ENCODE results near the gene LRIT3.
"Not testable (repeated sequence)": the region's sequence is repeated elsewhere in the genome, so short reads cannot be mapped to it uniquely, and the experiment has no call there.

The LRIT3 gene

DNA sequence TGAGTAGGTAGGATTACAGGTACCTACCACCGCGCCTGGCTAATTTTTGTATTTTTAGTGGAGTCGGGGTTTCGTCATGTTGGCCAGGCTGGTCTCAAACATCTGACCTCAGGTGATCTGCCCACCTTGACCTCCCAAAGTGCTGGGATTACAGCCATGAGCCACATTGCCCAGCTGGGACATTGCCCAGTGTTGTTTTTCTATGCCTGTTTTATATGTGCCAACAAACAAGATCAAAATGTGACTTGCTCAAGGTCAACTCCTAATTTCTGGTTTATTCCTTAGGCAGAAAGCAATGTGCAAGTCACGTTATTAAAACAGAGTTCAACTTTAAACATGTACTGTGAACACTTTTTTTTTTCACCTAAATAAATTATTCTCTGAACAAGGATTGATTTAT is 2.7 kb downstream of the LRIT3 start:
- DNase-seq (ENCODE audit: low read depth) = no peak

DNA sequence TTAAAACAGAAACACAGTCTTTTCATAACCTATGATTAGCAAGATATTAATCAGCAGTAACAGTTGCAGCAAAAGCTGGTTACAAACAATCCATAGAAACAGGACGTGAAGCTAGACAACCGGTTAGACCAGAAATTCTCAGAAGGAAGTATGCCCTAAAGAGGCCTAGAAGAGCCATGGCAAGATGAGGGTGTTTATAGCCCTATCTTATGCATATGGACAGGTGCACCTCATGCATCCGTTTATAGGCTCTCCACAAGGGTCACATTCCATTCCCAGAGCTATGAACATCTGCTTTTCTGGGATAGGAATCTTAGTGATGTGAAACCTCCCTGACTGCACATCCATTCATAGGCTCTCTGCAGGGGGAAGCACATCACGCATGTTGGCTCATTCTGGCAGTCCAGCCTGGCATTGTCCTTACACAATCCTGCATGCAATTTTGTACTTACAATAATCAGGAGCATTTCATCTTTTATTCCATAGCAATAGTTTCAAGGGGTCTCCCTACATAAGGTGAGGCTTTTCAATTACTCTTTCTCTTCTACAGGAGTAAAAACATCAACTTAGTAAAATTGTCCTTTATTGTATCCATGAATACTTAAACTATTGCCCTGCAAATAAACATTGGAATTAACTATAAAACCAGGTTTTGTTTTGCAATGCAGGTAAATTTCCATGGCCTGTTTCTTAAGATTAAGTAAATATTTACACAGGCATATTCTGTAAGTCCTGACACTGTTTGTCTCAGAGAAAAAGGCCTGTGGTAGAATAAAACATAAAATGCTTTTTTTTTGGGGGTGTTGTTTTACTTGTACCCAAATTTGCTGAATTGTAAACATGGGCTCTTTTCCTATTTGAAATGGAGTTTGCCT is 11.8 kb downstream of the LRIT3 start:
- DNase-seq (ENCODE audit: low read depth) = not testable (repeated sequence)

DNA sequence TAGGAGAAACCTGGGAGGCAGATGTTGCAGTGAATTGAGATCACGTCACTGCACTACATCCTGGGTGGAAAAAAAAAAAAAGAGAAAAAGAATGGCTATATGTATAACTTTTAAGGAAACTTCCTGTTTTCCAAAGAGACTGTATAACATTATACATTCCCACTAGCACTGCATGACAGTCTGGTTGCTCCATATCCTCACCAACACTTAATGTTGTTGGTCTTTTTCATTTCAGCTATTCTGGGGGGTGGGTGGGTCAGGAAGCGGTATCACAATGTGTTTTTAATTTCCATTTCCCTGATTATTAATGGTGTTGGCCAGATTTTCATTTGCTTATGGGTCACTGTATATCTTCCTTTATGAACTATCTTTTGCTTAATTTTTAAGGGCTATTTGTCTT is 13.4 kb downstream of the LRIT3 start:
- DNase-seq (ENCODE audit: low read depth) = no peak

DNA sequence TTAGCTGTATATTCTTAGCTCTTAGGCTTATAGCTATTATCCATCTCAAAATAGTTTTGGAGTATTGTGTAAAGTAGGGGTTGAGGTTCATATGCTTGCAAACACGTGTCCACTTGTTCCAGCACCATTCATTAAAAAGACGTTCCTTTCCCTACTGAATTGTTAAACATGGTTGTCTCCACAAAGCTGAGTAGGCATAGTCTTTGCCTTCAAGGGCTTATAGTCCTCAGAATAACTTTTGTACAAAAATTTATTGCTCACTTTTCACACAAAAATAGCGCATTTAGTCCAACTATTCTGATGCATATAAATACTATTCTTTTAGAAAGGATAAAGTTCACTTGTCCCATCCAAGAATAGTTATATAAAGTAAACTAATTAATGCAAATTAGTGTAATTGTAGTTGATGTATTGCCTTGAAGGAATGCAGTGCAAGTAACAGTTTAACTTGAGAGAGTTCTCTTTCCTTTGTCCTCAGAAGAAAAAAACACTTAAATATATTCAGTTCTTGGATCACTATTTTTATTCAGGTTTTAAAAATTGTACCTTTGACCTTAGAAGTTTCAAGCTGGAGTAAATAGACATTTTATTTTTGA is 14.1 kb downstream of the LRIT3 start:
- no peak for DNase-seq (ENCODE audit: low read depth)

GRCh38 chr4:109864134-109864533 is 16.2 kb downstream of the LRIT3 start:
- DNase-seq (ENCODE audit: low read depth) = no peak

- no peak for DNase-seq (ENCODE audit: low read depth)
Observed at GRCh38 chr4:109870061-109870460, 22.2 kb downstream of the LRIT3 start.

DNA sequence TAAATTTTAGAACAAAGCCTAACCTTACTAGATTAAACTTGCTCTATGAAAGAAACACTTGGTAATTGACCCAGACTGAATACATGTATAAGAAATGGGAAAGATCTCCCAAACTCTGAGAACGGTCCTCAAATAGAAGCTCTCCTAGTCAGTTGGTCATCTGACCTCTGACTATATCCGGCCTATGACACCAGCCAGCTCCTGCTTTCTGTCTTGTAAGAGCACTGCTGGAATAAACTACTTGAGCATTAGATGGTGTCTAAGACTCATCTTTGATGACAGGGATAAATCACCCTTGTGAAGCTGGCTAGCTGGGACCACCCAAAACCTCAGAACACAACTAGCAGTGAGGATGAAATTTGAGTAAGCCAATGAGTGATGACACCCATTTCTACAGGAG is 24.2 kb downstream of the LRIT3 start:
- DNase-seq (ENCODE audit: low read depth) = no peak

DNA sequence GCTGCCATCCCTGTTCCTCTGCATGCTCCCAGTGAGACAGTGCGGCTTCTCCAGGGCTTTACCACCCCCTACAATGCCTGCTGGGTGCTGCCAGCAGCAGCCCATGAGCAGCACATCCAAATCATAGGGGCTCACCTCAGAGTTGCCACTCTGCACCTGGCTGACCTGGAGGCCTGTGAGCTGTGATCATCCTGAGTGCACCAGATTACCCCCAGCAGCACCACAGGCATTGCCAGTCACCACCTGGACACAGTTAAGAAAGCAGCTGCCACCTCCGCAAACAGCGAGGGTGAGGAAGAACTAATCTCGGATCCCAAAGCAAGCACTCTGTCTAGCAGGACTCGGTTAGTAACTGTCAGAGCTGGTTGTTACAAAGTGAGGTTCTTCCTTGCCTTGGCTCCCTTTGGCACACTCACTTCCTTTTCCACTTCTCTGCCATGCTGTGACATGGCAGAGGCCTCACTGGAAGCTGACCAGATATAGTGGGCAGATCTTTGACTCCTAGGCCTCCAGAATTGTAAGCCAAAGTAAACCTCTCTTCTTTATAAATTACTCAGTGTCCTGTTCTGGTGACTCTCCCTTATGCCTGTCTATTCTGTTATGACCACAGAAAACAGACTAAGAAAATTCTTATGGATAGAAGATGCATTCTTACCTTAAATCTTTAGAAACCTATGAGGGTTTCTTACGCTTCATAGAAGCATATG is 25.2 kb downstream of the LRIT3 start:
- DNase-seq (ENCODE audit: low read depth) = no peak

GRCh38 chr4:109873791-109874514 is 26.0 kb downstream of the LRIT3 start:
- DNase-seq (ENCODE audit: low read depth) = no peak

DNA sequence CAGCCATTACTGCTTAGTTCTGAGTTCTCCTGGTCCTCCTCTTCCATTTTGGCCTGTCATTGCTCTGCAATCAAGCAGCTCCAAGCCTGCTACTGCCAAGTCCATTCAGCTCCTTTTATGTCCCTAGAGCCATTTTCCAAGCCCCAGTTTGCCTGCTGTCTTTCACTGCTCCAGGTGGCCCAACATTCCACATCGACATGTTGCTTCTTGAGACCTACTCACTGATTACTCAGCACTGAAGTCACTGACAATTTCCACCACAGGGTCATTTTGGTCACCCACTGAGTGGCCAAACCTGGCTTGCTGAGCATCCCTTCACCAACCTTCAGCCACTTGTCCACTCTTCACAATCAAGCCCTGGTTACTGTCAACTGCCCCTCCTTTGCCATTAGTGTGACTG is 27.2 kb downstream of the LRIT3 start:
- DNase-seq (ENCODE audit: low read depth) = no peak

- DNase-seq (ENCODE audit: low read depth) = not testable (repeated sequence)
Observed at GRCh38 chr4:109875553-109875952, 27.6 kb downstream of the LRIT3 start.

DNA sequence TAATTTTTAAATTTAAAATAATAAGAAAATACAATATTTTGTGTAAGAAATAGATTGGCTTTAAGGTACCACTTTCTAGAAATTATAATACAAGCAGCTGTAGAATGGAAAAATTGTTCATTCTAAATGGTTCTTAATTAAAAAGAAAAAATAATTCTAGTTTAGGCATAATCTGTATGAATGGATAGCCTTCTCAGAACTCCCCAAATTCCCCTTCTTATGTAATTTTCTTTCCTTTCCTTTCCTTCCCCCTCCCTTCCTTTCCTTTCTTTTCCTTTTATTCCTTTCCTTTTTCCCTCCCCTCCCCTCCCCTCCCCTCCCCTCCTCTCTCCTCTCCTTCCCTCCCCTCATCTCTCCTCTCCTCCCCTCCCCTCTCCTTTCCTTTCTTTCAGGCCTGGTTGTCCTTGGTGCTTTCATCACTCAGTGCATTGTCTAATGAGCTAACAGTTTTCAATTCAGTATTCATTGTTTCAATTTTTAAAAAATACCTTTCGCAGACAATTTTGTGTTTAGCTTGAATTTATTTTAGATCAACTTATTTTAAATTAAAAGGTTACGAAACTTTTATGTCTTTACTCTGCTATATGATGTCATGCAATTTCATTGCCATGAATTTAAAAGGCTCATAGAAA is 28.8 kb downstream of the LRIT3 start:
- no peak for DNase-seq (ENCODE audit: low read depth)

DNA sequence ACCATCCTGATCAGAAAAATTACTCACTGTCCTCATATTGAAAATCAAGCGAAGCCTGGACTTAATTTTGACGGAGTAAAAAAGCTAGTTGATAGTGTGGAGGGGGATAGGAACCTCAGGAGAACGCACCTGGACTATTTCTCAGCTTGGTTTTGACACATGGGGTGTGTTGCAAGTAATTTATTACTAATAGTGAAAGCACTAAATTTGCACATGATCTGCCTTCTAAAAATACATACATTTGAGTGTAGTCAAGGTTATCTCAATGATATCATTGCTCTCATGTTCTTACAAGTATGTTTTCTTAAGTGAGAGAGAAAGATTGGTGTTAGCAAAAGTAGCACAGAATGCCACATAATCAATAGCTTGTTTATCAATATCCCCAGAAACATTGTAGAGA is 29.5 kb downstream of the LRIT3 start:
- DNase-seq (ENCODE audit: low read depth) = no peak

GRCh38 chr4:109878355-109878754 is 30.4 kb downstream of the LRIT3 start:
- no peak for DNase-seq (ENCODE audit: low read depth)

GRCh38 chr4:109879081-109879480 is 31.2 kb downstream of the LRIT3 start:
- DNase-seq (ENCODE audit: low read depth) = no peak

DNA sequence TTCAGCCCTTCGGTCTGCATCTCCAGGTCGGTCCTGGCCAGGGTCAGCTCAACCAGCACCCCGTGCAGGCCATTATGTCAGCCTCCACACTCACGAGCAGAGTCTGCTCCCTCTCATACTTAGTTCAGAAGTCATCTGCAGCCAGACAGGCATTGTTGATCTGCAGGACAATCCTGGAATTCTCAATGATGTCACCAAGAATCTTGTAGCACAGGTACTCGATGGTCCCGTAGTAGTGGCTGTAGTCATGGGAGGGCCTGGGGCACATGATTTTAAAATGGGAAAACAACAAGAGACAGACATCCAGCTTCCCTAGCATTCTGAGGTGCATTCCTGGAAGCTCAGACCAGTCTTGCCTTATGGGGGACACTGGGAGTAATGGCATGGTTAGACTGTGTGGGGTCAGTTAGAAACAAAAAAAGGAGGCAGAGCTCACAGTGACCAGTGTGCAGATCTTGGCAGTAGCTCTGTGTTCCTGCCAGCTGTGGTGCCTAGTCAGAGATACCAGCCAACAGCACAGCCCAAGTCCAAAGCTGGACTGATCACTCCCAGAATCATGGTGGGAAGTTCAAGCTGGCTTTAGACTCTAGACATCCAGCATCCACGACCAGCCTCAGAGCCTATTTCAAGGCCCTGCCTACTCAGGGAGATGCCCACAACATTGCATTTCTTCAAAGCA is 31.9 kb downstream of the LRIT3 start:
- DNase-seq (ENCODE audit: low read depth) = no peak

- DNase-seq (ENCODE audit: low read depth) = no peak
Observed at GRCh38 chr4:109886303-109886702, 38.4 kb downstream of the LRIT3 start.

DNA sequence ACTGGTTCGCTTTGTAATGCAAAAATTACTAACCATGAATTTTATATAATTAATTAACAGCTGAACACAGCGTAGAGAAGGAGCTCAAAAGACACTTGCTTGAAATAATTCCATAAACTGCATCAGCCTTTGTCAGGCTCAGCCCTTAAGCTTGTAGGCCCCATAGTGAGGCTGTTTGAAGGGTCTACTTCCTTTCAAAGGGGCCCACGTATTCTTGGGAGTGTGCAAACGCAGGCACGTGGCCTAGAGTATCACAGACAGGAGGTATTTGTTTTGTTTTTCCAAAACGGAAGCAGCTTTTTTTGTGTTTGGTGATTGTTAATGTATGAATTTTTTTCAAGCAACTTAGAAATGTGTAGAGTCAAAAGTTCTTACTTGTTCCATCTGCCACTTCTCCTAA is 39.2 kb downstream of the LRIT3 start:
- no peak for DNase-seq (ENCODE audit: low read depth)

- DNase-seq (ENCODE audit: low read depth) = no peak
Observed at GRCh38 chr4:109890076-109890475, 42.2 kb downstream of the LRIT3 start.

- no peak for DNase-seq (ENCODE audit: low read depth)
Observed at GRCh38 chr4:109902559-109903251, 54.8 kb downstream of the LRIT3 start.

DNA sequence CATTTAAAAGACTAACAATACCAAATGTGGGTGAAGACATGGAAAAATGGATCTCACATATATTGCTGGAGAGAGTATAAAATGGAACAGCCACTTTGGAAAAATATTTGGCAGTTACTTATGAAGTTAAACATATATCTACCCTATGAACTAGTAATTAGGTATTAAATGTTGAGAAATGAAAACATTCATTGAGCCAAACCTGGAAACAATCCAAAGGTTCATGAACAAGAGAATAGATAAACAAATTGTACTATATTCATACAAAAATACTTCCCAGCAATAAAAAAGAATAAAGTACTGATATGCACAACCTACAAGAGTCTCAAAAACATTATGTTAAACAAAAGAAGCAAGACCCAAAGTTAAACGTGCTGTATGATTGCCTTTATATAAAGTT is 60.8 kb downstream of the LRIT3 start:
- DNase-seq (ENCODE audit: low read depth) = no peak
